K562 (cell line): ENCODE measurements around the gene METTL25. TPM values are rescaled to one million over a fixed set of nuclear protein-coding genes. Genes with fewer than 3 reads are reported as not detected.

Experiments used
- ATAC-seq: fragments of 200-7000 bp; cut with Tn5 transposase; 3 replicates; pipeline ENCODE4 v1.9.1; 2020; ENCODE audit warnings: moderate library complexity
- BruUV-seq: library from RNA; stranded (reverse); fragments of 400-500 nt; replicated peaks from 2 replicates; lab custom pipeline; 2021; lab: Mats Ljungman, UMichigan
- CTCF ChIA-PET: fragments of 300-600 bp; formaldehyde crosslinking; extraction: SDS; loops from one replicate; lab custom pipeline; 2021; ENCODE audit warnings: low intra/inter-chr PET ratio; lab: Yijun Ruan, JAX
- POLR2A ChIA-PET: fragments of 300-600, 350-650 bp; sonication (Branson Sonifier 250); formaldehyde crosslinking; extraction: SDS; loops from one replicate; lab custom pipeline; 2021; ENCODE audit warnings: antibody characterized with exemption, inconsistent platforms; lab: Yijun Ruan, JAX
- DNase-seq, 4 experiments: peaks; one replicate each; pipeline versions ENCODE4 v3.0.0 to v3.0.0-alpha.2; 2011 to 2018; ENCODE audit warnings: low spot score in 3 of 4, mixed read lengths in 3 of 4; ENCODE audit errors: extremely low read depth in 1 of 4
- FAIRE-seq: peaks from 2 replicates; lab custom pipeline; 2011; peaks lifted over from hg19 to GRCh38; lab: Jason Lieb, UNC
- H2AFZ ChIP-seq: 2 replicates; pipeline ENCODE4 v1.6.0; 2011; ENCODE audit warnings: low read depth, low read length, control low read depth, inconsistent platforms
- H3K27ac ChIP-seq: fragments of 200-600 bp; 3 replicates; pipeline ENCODE4 v1.8.0; 2011; ENCODE audit warnings: low read depth, mild to moderate bottlenecking, control low read depth, inconsistent platforms, low read length, moderate library complexity, mixed read lengths; ENCODE audit errors: extremely low read depth
- H3K27me3 ChIP-seq, 2 experiments: fragments of 300-600 bp in 1 of 2; 2 replicates in 1 of 2; 3 replicates in 1 of 2; pipeline versions ENCODE4 v1.6.0 to v1.8.0; 2011; ENCODE audit warnings: inconsistent platforms in 2 of 2, low read length in 2 of 2, mild to moderate bottlenecking in 1 of 2, mixed read lengths in 1 of 2, moderate library complexity in 1 of 2; ENCODE audit not compliant: control insufficient read depth in 2 of 2, insufficient read depth in 2 of 2
- H3K36me3 ChIP-seq: fragments of 300-600 bp; 3 replicates; pipeline ENCODE4 v1.8.0; 2011; ENCODE audit warnings: mild to moderate bottlenecking, low read length, inconsistent platforms; ENCODE audit not compliant: control insufficient read depth, insufficient read depth
- H3K4me1 ChIP-seq, 2 experiments: fragments of 200-600 bp in 1 of 2; replicated peaks in 1 of 2; 2 replicates in 1 of 2; 3 replicates in 1 of 2; pipeline versions ENCODE4 v1.5.1 to v1.8.0; 2011; ENCODE audit warnings: inconsistent platforms in 2 of 2, low read length in 2 of 2, mild to moderate bottlenecking in 1 of 2, mixed read lengths in 1 of 2, moderate library complexity in 1 of 2; ENCODE audit not compliant: control insufficient read depth in 2 of 2, insufficient read depth in 2 of 2
- H3K4me2 ChIP-seq: 2 replicates; pipeline ENCODE4 v1.6.1; 2011; ENCODE audit warnings: low read length, control low read depth, inconsistent platforms, mixed read lengths; ENCODE audit not compliant: insufficient read depth
- H3K4me3 ChIP-seq: fragments of 200-600 bp; sonication (generic), shearing (Covaris generic); 2 replicates; pipeline ENCODE4 v1.5.1; 2016; ENCODE audit warnings: control low read depth, inconsistent platforms
- H3K79me2 ChIP-seq: fragments of 200-600 bp; 3 replicates; pipeline ENCODE4 v1.8.0; 2011; ENCODE audit warnings: low read length, inconsistent platforms; ENCODE audit not compliant: control insufficient read depth, insufficient read depth
- H3K9ac ChIP-seq, 2 experiments: 2 replicates each; pipeline versions ENCODE4 v1.6.0 to v1.6.1; 2011; ENCODE audit warnings: low read depth in 2 of 2, low read length in 2 of 2, control low read depth in 1 of 2, inconsistent platforms in 1 of 2, mild to moderate bottlenecking in 1 of 2, mixed read lengths in 1 of 2; ENCODE audit not compliant: insufficient read depth in 1 of 2
- H3K9me1 ChIP-seq: one replicate; pipeline ENCODE4 v1.6.0; 2011; ENCODE audit warnings: inconsistent platforms, mild to moderate bottlenecking, low read length, moderate library complexity; ENCODE audit not compliant: control insufficient read depth, insufficient read depth
- H3K9me3 ChIP-seq: replicated peaks from 2 replicates; pipeline ENCODE4 v1.5.1; 2011; ENCODE audit warnings: low read depth, low read length, inconsistent platforms; ENCODE audit not compliant: control insufficient read depth, insufficient read depth
- H4K20me1 ChIP-seq: replicated peaks from 2 replicates; pipeline ENCODE4 v1.6.1; 2011; ENCODE audit warnings: low read length, inconsistent platforms, mixed read lengths; ENCODE audit not compliant: control insufficient read depth, insufficient read depth
- CREM ChIP-seq: IDR thresholded peaks from 2 replicates; pipeline ENCODE4 v1.6.1; 2014; ENCODE audit warnings: antibody characterized with exemption, low read depth
- RBM25 ChIP-seq: fragments of 200-400 bp; formaldehyde crosslinking; IDR thresholded peaks from 2 replicates; pipeline ENCODE4 v1.6.1; 2018; ENCODE audit warnings: low read length, low read depth, moderate library complexity; ENCODE audit not compliant: severe bottlenecking
- ZKSCAN3 ChIP-seq: fragments of 250-450 bp; sonication (Bioruptor Pico); IDR thresholded peaks from 2 replicates; pipeline ENCODE4 v1.4.0; 2020
- ZNF121 ChIP-seq: sonication (generic); formaldehyde crosslinking; conservative IDR thresholded peaks from 2 replicates; pipeline ENCODE4 v1.8.0; 2022; ENCODE audit warnings: missing genetic modification reagents
- WGBS: fragments of 100-300 bp; shearing (Covaris generic); methylation state at CpG from one replicate; pipeline ENCODE4 v1.1.6; 2016; ENCODE audit warnings: low coverage, mixed read lengths; ENCODE audit not compliant: insufficient coverage; ENCODE audit errors: missing lambda C conversion rate; 5-methylcytosine and 5-hydroxymethylcytosine counted together
- in situ Hi-C: fragments of 300-500 bp; cut with MboI; formaldehyde crosslinking; loops from 4 replicates; pipeline ENCODE4 v1.15.0; 2018; ENCODE audit warnings: inconsistent platforms, mixed read lengths
- intact Hi-C: fragments of 100-400 bp; cut with micrococcal nuclease; formaldehyde crosslinking; loops from 2 replicates; pipeline ENCODE4 v1.14.2; 2022
- polyA plus RNA-seq, 8 experiments: library from polyadenylated mRNA; depleted of rRNA in 4 of 8; stranded (reverse) in 5 of 8; unstranded in 3 of 8; fragments of >200 nt; fragmentation: Nextera tagmentation in 2 of 8; fragmentation: Illumina TruSeq in 1 of 8; extraction: Ambion mirVana in 2 of 8; extraction: Trizol in 1 of 8; gene quantifications; 2 replicates each; pipeline versions ENCODE4 v1.2.1 to v1.2.3, GENCODE V29; 2011 to 2014; ENCODE audit warnings: inconsistent platforms in 1 of 8, missing spikeins in 1 of 8
- total RNA-seq, 7 experiments: library from RNA; depleted of rRNA in 6 of 7; stranded (reverse); fragments of >200 nt in 6 of 7; fragmentation: Illumina TruSeq in 2 of 7; extraction: Trizol in 2 of 7; gene quantifications; 2 replicates each; pipeline versions ENCODE4 v1.2.1 to v1.2.3, GENCODE V29; 2011 to 2021; ENCODE audit warnings: low replicate concordance in 1 of 7
- TF ChIP-seq, protein P1 (sequence below): sonication (generic); formaldehyde crosslinking; IDR thresholded peaks from 2 replicates; pipeline ENCODE4 v1.4.0; 2020; ENCODE audit warnings: mild to moderate bottlenecking, missing genetic modification reagents
- TF ChIP-seq, protein P2 (sequence below), 2 experiments: fragments of 450-650 bp; formaldehyde crosslinking in 1 of 2; IDR thresholded peaks; 2 replicates each; pipeline versions ENCODE4 v1.4.0 to v1.6.1; 2014 to 2020; ENCODE audit warnings: mild to moderate bottlenecking in 2 of 2, borderline replicate concordance in 1 of 2, low read depth in 1 of 2

METTL25 gene
- total and polyA plus RNA-seq, 9 of the 15 experiments (the other 6 are each of a cell fraction or from before 2014, with no cell fraction given): 0.50 to 2.4 (median 1.9) TPM

GRCh38 chr12:82414044-82414443 lies 55.7 kb downstream of the METTL25 start:
- FAIRE-seq: no peak
- in situ Hi-C loops (no loop called here), intact Hi-C loops (no loop called here)
- no peak overlapping the region for H3K4me2 ChIP-seq
- no peaks in the 10 kb centered on the region for H3K9me3 ChIP-seq
- no peaks in the 10 kb centered on the region for H3K27me3 ChIP-seq
- WGBS: 0% methylated on average over 2 of the region's 2 CpGs
- H4K20me1 ChIP-seq: no peaks in the 10 kb centered on the region
- TF ChIP-seq RBM25: no peak
- TF ChIP-seq, protein P1, sequence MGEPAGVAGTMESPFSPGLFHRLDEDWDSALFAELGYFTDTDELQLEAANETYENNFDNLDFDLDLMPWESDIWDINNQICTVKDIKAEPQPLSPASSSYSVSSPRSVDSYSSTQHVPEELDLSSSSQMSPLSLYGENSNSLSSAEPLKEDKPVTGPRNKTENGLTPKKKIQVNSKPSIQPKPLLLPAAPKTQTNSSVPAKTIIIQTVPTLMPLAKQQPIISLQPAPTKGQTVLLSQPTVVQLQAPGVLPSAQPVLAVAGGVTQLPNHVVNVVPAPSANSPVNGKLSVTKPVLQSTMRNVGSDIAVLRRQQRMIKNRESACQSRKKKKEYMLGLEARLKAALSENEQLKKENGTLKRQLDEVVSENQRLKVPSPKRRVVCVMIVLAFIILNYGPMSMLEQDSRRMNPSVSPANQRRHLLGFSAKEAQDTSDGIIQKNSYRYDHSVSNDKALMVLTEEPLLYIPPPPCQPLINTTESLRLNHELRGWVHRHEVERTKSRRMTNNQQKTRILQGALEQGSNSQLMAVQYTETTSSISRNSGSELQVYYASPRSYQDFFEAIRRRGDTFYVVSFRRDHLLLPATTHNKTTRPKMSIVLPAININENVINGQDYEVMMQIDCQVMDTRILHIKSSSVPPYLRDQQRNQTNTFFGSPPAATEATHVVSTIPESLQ (CRISPR knock-in tag): no peak
- TF ChIP-seq, all 486 proteins: peak for 0
- no peaks in the 10 kb centered on the region for H3K36me3 ChIP-seq
- no peak overlapping the region for H3K9ac ChIP-seq
- no peaks in the 10 kb centered on the region for H3K79me2 ChIP-seq
- H3K27ac ChIP-seq: no peak overlapping the region
- DNase-seq (no peak), ATAC-seq (no peak)
- no TSS peak for BruUV-seq
- ChIA-PET CTCF (no interaction called here), POLR2A (no interaction called here)
- H3K4me3 ChIP-seq: no peak overlapping the region
- no peak overlapping the region for H2AFZ ChIP-seq
- H3K9me1 ChIP-seq: no peaks in the 10 kb centered on the region
- H3K4me1 ChIP-seq: no peaks in the 10 kb centered on the region

DNA sequence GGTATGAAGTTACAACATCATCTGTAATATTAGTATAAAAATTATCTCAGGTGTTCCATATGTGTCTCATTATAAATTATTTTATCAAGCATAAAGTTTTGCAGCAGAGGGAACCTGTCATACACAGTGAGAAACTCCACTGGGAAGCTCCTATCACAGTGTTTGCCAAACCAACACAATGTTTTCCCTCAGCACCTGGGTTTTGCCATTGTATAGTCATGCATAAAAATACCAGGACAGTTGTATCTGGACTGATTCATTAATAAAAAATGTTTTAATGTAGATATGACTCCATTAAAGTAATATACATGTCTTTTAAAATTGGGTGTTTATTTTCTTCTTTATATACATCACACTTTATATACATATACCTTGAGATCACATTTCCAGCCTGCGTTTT lies 56.6 kb downstream of the METTL25 start:
- WGBS: 0% methylated on average over 1 of the region's 1 CpG
- Histone ChIP-seq H3K9me3 (no peaks in the 10 kb centered on the region), H3K36me3 (no peaks in the 10 kb centered on the region), H3K9ac (no peak overlapping the region), H3K79me2 (no peaks in the 10 kb centered on the region), H3K27ac (no peak overlapping the region), H3K27me3 (no peaks in the 10 kb centered on the region), H4K20me1 (no peaks in the 10 kb centered on the region), H3K4me3 (no peak overlapping the region), H2AFZ (no peak overlapping the region), H3K9me1 (no peaks in the 10 kb centered on the region), H3K4me1 (no peaks in the 10 kb centered on the region), H3K4me2 (no peak overlapping the region)
- POLR2A ChIA-PET: no interaction called here
- CTCF ChIA-PET: no interaction called here
- intact Hi-C loops (no loop called here), in situ Hi-C loops (no loop called here)
- DNase-seq (no peak), ATAC-seq (no peak), FAIRE-seq (no peak)
- no TSS peak for BruUV-seq
- TF ChIP-seq ZNF121 (no peak), CREM (no peak), ZKSCAN3 (CRISPR knock-in tag) (no peak)
- TF ChIP-seq, protein P2, sequence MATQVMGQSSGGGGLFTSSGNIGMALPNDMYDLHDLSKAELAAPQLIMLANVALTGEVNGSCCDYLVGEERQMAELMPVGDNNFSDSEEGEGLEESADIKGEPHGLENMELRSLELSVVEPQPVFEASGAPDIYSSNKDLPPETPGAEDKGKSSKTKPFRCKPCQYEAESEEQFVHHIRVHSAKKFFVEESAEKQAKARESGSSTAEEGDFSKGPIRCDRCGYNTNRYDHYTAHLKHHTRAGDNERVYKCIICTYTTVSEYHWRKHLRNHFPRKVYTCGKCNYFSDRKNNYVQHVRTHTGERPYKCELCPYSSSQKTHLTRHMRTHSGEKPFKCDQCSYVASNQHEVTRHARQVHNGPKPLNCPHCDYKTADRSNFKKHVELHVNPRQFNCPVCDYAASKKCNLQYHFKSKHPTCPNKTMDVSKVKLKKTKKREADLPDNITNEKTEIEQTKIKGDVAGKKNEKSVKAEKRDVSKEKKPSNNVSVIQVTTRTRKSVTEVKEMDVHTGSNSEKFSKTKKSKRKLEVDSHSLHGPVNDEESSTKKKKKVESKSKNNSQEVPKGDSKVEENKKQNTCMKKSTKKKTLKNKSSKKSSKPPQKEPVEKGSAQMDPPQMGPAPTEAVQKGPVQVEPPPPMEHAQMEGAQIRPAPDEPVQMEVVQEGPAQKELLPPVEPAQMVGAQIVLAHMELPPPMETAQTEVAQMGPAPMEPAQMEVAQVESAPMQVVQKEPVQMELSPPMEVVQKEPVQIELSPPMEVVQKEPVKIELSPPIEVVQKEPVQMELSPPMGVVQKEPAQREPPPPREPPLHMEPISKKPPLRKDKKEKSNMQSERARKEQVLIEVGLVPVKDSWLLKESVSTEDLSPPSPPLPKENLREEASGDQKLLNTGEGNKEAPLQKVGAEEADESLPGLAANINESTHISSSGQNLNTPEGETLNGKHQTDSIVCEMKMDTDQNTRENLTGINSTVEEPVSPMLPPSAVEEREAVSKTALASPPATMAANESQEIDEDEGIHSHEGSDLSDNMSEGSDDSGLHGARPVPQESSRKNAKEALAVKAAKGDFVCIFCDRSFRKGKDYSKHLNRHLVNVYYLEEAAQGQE (IDR thresholded peaks at IDR 0.05; ENCODE audit: borderline replicate concordance): no peak
- TF ChIP-seq, protein P2 (CRISPR knock-in tag; IDR thresholded peaks at IDR 0.05; ENCODE audit: low read depth): no peak
